GM19328 (cell line): ENCODE data around the gene SNX24.
"Not testable (repeated sequence)": the region's sequence is repeated elsewhere in the genome, so short reads cannot be mapped to it uniquely, and the experiment has no call there.

ENCODE experiments used
- ATAC-seq: cut with Tn5 transposase; IDR thresholded peaks from one replicate; pipeline ENCODE4 v1.9.1; 2021; ENCODE audit warnings: mild to moderate bottlenecking, moderate library complexity; ENCODE audit not compliant: unreplicated experiment

The SNX24 gene, protein sequence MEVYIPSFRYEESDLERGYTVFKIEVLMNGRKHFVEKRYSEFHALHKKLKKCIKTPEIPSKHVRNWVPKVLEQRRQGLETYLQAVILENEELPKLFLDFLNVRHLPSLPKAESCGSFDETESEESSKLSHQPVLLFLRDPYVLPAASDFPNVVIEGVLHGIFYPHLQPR

DNA sequence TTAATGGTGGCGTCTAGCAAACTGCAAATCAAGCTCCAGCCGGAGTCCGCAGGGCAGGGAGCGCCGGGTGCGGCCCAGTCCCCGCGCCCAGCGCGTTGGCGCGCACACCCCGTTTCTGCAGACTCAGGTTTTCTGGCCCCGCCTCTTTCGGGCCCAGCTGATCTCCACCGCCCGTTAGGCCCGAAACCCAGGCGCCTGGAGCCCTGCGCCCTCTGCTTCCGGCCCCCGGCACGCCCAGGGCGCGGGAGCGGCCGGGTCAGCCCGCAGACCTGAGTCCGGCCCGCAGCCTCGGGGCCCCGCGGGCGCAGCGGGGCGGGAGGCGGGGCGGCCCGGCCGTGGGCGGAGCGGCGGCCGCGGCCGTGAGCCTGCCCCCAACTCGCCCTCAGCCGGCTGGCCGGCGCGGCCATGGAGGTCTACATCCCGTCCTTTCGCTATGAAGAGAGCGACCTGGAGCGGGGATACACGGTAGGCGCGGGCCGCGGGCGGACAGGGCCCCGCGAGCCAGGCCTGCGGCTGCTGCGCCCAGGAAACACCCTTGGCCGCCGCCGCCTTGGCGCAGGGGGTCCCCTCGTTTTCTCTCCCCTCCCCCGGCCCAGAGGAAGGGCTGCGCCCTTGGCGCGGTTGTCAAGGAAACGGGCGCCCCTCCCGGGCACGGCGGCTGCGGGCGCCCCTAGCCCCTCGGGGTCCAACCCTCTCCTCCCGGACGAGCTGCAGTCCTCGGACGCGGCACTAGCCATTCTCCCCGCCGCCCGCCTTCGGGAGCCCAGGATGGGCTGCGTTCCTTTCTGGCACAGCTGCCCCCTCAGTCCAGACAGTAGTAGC, at the start of gene SNX24:
Gene SNX24 (plus strand): TSS at position 385 of the 822 bp plus-strand sequence. CDS start 21 bp downstream, at position 406.
- ATAC-seq = peak; percentile 88

DNA sequence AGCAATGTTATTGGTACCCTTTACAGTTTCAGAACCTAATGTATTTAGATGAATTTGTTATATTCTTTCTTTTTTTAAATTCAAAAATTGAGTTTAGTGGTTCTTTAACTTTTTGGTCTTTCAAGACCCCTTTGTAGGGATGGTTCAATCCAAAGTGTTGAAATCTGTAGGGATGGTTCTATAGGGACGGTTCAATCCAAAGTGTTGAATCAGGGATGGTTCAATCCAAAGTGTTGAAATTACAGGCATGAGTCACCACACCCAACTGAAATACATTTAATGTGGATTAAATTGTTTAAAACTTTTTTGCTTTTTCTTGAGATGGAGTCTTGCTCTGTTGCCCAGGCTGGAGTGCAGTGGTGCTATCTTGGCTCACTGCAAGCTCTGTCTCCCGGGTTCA, 39.9 kb upstream of the SNX24 start:
- ATAC-seq = no peak

DNA sequence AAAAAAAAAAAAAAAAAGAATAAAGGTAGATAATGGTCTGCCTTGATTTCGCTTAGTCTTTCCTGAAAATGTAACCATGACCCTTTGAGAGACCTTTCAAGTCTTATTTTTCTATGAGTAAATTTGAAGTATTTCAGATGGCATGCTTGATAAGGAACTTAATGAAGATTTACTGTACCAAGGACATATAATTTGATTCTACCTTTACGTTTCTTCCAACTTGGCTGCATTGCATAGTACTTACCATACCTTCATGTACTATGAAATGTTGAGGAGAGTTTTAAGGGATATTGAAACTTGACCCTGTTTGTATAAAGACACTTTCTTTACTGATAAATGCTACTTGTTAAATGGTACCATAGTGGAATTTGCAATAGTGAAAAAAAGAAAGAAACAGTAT, 35.0 kb upstream of the SNX24 start:
- ATAC-seq = no peak

DNA sequence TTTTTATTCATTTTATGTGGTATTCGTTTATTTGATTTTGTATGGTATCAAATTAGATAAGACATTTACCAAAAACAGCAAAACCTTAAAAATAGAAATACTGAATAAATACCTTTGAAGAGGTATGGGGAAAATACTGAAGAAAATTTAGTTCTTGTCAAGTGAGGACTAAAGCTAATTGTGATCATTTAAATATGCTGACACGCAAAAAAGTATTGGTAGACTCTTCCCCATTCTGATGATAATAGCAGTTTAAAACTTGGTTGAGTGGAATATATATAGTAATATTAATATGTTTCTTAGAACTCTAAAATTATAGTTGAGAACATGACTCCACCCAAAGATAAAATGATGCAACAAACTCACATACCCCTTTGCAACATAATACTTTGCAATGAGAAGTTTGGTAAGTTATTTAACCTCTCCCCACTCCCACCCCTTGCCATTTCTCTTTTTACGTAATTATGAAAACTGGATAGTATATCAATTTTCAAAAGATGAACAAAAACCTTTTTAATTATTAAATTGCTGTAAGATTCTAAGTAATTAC, 30.1 kb upstream of the SNX24 start:
- ATAC-seq = no peak

DNA sequence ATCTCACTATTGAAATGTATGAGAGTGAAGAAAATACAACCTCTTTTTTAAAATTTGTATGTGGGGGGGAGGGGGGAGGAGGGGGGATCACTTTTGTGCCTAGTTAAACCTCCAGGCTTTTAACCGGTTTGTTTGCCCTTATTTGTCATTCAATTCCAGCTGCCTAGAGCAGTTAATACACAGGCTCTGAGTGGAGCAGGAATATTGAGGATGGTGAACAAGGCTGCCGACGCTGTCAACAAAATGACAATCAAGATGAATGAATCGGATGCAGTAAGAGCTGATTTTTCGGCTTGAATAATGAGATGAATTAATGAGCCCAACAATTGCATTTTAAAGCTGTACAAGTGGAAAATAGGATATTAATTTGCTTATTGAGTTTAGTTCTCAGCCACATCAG, 28.7 kb upstream of the SNX24 start:
- no peak for ATAC-seq

DNA sequence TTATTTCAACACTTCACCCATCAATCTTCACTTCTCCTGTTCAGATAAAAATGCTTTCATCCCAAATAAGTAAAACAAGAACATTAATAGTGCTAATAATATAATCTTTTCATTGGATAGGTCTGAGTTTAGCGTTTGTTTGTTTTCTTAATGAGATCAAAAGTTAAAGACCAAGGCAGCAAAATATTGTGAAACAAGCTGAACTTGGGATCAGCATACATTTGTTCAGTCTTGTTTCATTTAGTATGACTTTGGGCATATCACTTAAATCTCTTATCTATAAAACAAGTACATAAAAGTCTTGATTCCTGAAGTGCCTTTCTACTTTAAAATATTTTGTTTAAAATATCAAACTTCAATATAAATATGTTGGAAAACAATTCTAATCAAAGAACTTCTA, 13.4 kb upstream of the SNX24 start:
- no peak for ATAC-seq

DNA sequence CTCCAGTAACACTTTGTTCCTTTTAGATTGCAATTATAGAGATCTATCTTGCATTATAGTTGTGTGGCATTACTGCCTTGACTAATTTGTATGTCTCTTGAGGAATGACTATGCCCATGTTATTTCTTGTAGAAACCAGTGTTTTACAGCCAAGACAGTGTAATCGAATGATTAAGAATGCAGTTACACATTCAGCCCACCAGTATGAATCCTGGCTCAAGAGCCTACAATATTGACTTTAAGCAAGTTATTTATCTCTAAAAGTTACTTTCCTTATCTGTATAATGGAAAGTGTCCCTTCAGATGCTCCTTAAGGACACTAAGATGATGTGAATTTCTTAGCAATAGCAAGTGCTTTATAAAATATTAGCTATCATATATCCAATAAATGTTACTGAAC, 9.7 kb upstream of the SNX24 start:
- ATAC-seq = no peak

DNA sequence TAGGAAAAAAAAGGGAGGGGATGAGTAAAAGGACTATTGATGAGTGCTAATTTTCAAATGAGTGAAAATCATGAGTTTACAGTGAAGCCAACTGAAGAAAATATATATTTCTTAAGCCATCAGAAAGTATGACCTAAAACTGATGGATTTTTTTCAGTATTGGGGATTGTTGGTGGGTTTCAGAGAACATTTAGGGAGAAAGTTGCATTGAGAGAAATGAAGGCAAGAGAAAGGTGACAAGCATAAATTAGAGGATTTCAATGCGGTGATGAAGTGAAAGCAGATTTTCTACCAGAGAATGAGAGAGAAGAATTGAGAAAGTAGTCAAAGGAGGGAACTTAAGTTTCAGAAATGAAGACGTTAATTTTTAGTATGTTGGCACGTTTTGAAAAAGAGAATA, 8.5 kb upstream of the SNX24 start:
- no peak for ATAC-seq

DNA sequence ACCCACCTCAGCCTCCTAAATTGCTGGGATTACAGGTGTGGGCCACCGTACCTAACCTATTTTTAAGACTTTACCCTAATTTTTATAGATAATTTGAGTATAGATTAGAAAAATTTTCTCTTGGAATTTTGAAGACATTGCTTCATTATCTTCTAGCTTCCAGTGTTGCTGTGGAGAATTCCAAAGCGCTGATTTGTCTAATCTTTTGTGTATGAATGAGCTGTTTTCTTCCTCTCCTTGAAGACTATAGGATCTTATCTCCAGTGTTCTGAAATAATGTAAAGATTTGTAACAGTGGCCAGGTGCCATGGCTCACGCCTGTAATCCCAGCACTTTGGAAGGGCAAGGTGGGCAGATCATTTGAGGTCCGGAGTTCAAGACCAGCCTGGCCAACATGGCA, 5.7 kb upstream of the SNX24 start:
- no peak for ATAC-seq

DNA sequence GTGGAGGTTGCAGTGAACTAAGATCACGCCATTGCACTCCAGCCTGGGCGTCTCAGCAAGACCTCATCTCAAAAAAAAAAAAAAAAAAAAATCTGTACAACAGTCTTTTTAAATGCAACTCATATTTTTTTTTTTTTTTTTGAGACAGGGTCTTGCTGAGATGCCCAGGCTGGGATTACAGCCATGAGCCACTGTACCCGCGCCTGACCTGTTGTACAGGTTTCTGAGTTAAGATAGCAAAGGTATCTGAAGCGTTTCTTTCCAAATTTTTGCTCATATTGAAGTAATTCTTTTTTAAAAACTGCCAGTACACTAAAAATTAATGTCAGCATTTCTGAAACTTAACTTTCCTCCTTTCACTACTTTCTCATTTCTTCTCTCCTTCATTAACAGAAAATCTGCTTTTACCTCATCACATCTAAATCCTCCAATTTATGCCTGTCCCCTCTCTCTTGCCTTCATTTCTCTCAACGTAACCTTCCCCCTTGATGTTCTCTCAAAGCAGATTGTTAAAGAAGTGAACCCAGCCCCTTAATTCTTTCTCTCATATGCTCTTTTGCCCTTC, 3.3 kb upstream of the SNX24 start:
- no peak for ATAC-seq

DNA sequence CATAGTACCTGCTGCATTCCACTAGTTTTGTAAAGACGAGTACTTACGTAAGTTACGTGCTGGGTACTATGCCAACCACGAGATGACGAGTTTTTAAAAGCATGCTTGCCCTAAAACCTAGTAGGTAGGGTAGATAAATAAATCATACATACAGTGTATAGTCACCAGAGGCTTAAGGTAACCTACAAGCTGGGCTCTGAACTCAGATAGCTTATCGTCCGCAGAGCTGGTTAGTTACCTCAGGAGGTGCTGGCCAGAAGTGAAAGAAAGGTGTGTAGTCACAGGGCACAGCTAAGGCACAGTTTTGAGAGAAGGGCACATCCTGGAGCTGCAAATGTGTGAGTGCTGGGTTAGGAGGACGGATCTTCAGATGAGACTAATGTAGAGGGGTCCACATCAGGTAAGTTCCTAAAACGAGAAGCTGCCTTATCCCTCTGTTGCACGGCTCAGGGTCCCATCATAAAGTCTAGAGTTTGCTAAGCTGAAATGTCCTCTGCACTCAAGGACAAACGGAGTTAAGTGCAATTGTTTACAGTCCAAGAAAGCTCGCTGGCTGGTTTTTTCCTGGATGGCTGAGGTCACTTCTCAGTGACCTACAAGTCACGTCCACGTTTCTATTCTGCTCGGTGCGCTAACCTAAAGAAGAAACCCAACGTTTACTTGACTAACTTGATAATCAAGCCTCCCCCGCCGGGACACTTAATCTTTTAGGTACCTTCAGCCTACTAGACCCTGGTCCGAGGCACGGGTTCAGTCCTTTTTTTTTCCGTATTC, 1.1 kb upstream of the SNX24 start:
- ATAC-seq = no peak

DNA sequence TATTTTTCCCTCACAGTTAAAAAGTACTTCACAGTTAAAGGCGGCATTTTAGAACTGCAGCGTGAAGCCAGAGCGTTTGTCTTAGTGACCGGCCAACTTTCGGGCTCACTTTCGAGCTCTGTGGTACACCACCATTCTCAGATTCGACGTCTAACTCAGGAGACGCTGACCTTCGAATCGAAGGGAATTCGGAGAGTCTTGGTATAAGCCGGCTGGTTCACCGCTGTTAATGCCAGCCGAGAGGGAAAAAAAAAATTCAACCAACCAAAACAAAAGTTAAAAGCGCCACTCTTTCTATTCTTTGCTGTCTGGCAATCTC, 544 bp upstream of the SNX24 start:
- peak; percentile 20 for ATAC-seq

DNA sequence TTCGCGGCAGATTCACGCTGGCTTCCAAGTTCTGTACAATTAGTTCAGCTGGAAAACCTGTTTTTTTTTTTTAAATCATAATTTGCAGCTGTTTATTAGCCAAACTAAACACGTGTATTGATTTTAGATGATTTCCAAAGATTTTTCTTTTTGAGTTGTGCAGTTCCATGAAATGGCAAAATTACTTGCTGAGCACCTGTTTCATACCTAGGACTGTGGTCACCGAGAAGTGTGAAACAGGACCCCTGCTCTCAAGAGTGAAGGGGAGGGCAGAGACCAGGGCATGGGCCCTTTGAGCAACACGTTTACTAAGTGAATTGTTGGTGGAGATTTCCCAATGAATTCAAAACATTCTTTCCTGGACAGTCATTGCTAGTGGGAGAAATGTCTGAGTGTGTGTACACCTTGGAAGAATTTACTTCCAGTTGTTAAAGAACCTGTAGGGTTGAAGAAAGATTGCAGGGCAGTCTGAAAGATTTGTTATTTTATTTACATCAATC, 688 bp downstream of the SNX24 start:
- ATAC-seq = no peak

DNA sequence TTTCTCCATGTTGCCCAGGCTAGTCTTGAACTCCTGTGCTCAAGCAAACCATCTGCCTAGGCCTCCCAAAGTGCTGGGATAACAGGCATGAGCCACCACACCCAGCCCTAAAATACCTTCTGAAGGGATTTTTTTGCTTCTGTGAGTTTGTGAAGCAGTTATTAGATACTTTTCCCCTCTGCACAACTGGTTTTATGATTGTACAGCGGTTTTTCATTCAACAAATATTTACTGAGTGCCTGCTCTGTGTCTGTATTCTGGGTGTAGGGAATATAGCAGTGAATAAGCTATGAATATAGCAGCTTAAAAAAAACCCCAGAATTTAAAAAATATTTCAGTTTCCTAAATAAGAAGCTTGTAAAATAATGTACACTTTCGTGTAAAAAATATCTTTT, 2.3 kb downstream of the SNX24 start:
- no peak for ATAC-seq

DNA sequence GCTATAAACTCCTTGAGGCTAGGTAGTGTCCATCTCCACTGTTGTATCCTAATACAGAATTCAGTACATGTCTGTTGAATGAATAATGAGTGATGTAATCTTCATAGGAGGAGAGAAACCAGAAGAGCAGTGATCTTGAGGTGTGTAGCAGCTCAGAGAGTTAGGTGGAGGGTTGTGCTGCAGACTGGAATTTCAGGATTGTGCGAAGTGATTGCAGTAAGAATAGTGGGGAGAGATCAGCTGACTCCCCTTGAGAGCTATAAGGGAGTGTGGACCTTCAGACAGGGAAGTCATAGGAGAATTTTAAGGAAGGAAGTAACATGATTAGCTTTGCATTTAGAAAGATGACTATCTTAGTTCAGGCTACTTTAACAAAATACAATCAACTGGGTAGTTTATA, 4.4 kb downstream of the SNX24 start:
- no peak for ATAC-seq

DNA sequence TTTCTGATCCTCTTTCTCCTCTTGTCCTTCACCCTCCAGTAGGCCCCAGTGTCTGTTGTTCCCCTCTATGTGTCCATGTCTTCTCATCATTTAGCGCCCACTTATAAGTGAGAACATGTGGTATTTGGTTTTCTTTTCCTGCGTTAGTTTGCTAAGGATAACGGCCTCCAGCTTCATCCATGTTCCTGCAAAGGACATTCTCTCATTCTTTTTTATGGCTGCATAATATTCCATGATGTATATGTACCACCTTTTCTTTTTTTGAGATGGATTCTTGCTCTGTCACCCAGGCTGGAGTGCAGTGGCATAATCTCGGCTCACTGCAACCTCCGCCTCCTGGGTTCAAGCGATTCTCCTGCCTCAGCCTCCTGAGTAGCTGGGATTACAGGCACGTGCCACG, 12.1 kb downstream of the SNX24 start:
- not testable (repeated sequence) for ATAC-seq

DNA sequence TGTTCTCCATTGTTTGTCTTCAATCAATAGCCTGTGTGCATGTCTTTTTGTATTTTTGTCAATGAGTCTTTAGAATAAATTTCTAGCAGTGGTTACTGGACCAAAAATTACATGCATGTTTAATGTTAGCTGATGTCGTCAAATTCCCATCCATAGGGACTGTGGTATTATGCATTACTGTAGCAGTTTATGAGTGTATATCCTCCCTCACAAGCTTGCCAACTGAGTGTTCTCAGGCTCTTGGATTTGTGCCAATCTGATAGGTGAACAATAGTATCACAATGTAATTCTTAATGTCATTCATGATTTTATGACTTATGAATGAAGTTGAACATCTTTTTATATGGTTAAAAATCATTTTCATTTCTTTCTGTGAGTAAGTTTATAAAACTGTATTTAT, 13.0 kb downstream of the SNX24 start:
- ATAC-seq = no peak

DNA sequence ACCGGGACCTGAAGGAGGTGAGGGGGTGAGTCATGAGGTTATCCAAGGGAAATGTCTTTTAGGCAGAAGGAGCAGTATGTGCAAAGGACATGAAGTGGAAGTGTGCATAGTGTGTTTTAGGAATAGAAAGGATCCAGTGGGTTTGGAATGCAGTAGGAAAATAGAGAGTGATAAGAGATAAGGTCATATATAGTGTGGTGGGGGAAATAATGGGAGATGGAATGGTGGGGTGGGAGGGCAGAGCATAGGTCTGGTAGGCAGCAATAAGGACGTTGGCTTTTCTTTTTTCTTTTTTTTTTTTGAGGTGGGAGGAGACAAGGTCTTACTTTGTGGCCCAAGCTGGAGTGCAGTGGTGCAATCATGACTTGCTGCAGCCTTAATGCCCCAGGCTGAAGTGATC, 17.8 kb downstream of the SNX24 start:
- ATAC-seq = no peak

DNA sequence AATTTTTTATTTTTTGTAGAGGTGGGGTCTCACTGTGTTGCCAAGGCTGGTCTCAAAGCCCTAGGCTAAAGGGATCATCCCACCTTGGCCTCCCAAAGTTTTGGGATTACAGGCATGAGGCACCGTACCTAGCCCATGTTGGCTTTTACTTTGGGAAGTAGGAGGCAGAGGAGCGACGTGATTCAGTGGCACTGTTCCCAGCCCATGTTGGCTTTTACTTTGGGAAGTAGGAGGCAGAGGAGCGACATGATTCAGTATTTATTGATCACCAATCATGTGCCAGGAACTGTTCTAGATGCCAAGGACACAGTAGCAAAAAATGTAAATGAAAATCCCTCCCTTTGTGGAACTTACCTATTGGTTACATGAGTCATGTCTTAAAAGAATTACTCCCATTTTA, 18.3 kb downstream of the SNX24 start:
- no peak for ATAC-seq

DNA sequence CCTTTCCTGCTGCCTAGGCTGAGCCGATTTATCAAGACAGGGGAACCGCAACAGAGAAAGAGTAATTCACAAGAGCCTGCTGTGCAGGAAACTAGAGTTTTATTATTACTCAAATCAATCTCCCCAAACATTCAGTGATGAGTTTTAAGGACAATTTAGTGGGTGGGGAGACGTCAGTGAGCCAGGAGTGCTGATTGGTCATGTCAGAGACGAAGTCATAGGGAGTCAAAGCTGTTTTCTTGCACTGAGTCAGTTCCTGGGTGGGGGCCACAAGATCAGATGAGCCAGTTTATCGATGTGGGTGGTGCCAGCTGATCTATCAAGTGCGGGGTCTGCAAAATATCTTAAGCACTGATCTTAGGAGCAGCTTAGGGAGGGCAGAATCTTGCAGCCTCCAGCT, 19.0 kb downstream of the SNX24 start:
- ATAC-seq = no peak

DNA sequence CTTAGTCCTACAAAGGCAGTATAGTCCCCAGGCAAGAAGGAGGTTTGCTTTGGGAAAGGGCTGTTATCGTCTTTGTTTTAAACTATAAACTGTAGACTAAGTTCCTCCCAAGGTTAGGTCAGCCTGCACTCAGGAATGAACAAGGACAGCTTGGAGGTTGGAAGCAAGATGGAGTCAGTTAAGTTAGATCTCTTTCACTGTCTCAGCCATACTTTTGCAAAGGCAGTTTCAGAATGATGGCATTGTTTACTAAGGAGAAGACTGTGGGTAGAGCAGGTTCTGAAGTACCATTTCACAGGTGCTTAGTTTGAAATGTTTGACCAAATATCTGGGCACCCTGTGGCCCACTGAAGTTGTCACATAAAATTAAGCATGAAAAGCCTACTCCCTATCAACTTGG, 19.4 kb downstream of the SNX24 start:
- no peak for ATAC-seq
